Smooth muscle cell (in vitro differentiated cells): Measurements from ENCODE around the gene MAGEB10. TPM values are rescaled to one million over a fixed set of nuclear protein-coding genes. Genes with fewer than 3 reads are reported as not detected.

ENCODE experiments used
- DNase-seq: peaks from one replicate; lab custom pipeline; 2025; ENCODE audit not compliant: unreplicated experiment; lab: John Stamatoyannopoulos, UW
- H2AFZ ChIP-seq: fragments of 200-600 bp; sonication (generic); 2 replicates; pipeline ENCODE4 v1.6.0; 2016; ENCODE audit warnings: antibody characterized with exemption, low read depth, mild to moderate bottlenecking
- H3F3A ChIP-seq: fragments of 200-600 bp; sonication (generic); 2 replicates; pipeline ENCODE4 v1.6.0; 2017; ENCODE audit warnings: antibody characterized with exemption, low read depth
- H3K27ac ChIP-seq: fragments of 200-600 bp; sonication (generic); 2 replicates; pipeline ENCODE4 v1.5.1; 2016; ENCODE audit warnings: low read depth, mild to moderate bottlenecking
- H3K27me3 ChIP-seq: fragments of 200-600 bp; sonication (generic); 2 replicates; pipeline ENCODE4 v1.6.1; 2016; ENCODE audit warnings: low read depth, mild to moderate bottlenecking
- H3K36me3 ChIP-seq: fragments of 200-600 bp; sonication (generic); 2 replicates; pipeline ENCODE4 v1.5.1; 2016; ENCODE audit warnings: low read depth
- H3K4me1 ChIP-seq: fragments of 200-600 bp; sonication (generic); 2 replicates; pipeline ENCODE4 v1.5.1; 2016; ENCODE audit warnings: low read depth
- H3K4me2 ChIP-seq: fragments of 200-600 bp; sonication (generic); 2 replicates; pipeline ENCODE4 v1.6.0; 2016; ENCODE audit warnings: mild to moderate bottlenecking
- H3K4me3 ChIP-seq: fragments of 200-600 bp; sonication (generic); 2 replicates; pipeline ENCODE4 v1.5.1; 2016; ENCODE audit warnings: mild to moderate bottlenecking
- H3K79me2 ChIP-seq: fragments of 200-600 bp; sonication (generic); 2 replicates; pipeline ENCODE4 v1.6.0; 2016; ENCODE audit warnings: low read depth, mild to moderate bottlenecking
- H3K9ac ChIP-seq: fragments of 200-600 bp; sonication (generic); 2 replicates; pipeline ENCODE4 v1.6.0; 2016; ENCODE audit warnings: low read depth
- H3K9me3 ChIP-seq: fragments of 200-600 bp; sonication (generic); replicated peaks from 2 replicates; pipeline ENCODE4 v1.5.1; 2016; ENCODE audit warnings: low read depth
- H4K20me1 ChIP-seq: fragments of 200-600 bp; sonication (generic); 2 replicates; pipeline ENCODE4 v1.6.0; 2016; ENCODE audit warnings: low read depth
- CTCF ChIP-seq: fragments of 200-600 bp; sonication (generic); IDR thresholded peaks from 2 replicates; pipeline ENCODE4 v1.5.1; 2017; ENCODE audit warnings: borderline replicate concordance, mild to moderate bottlenecking, antibody characterized with exemption; ENCODE audit not compliant: insufficient read depth, poor library complexity, severe bottlenecking
- WGBS: methylation state at CpG from one replicate; pipeline ENCODE4 v1.1.7; 2016; ENCODE audit warnings: low lambda C conversion rate; 5-methylcytosine and 5-hydroxymethylcytosine counted together
- polyA plus RNA-seq: library from polyadenylated mRNA; unstranded; fragments of >200 nt; fragmentation: Nextera tagmentation; extraction: Ambion mirVana; gene quantifications from 2 replicates; pipeline ENCODE4 v1.2.1, GENCODE V29; 2016
- total RNA-seq: library from RNA; depleted of rRNA; stranded (reverse); fragments of >200 nt; gene quantifications from 2 replicates; pipeline ENCODE4 v1.2.3, GENCODE V29; 2014

The MAGEB10 gene
- not detected in 2 replicates for total RNA-seq
- polyA plus RNA-seq, result not detected in 2 replicates

GRCh38 chrX:27807690-27808089 lies at the start of gene MAGEB10:
Gene MAGEB10 (plus strand): TSS chrX:27807990. CDS start chrX:27821307, 13,317 bp downstream.
- Histone ChIP-seq H3K4me2 (no peak within 1 kb of the TSS), H3K4me3 (no peak within 1 kb of the TSS), H3K27ac (no peak within 1 kb of the TSS), H3K36me3 (no peaks in the 10 kb centered on the region), H3K9ac (no peak within 1 kb of the TSS), H4K20me1 (no peaks in the 10 kb centered on the region), H3K79me2 (no peaks in the 10 kb centered on the region), H3F3A (no peaks in the 10 kb centered on the region), H3K27me3 (no peaks in the 10 kb centered on the region), H3K4me1 (no peaks in the 10 kb centered on the region), H2AFZ (no peak within 1 kb of the TSS), H3K9me3 (no peaks in the 10 kb centered on the region)
- TF ChIP-seq CTCF, result no peak
- 91% methylated on average over 17 of the region's 17 CpGs for WGBS
- DNase-seq, result no peak

- H4K20me1 ChIP-seq, result no peaks in the 10 kb centered on the region
- TF ChIP-seq CTCF, result no peak
- no peaks in the 10 kb centered on the region for H3F3A ChIP-seq
- no peaks in the 10 kb centered on the region for H3K79me2 ChIP-seq
- H2AFZ ChIP-seq, result no peak overlapping the region
- H3K9me3 ChIP-seq, result no peaks in the 10 kb centered on the region
- no peak overlapping the region for H3K9ac ChIP-seq
- H3K27me3 ChIP-seq, result no peaks in the 10 kb centered on the region
- no peaks in the 10 kb centered on the region for H3K36me3 ChIP-seq
- no peak overlapping the region for H3K27ac ChIP-seq
- 87% methylated on average over 12 of the region's 12 CpGs for WGBS
- no peak overlapping the region for H3K4me2 ChIP-seq
- DNase-seq, result no peak
- H3K4me1 ChIP-seq, result no peaks in the 10 kb centered on the region
- H3K4me3 ChIP-seq, result no peak overlapping the region
These were observed 42.1 kb upstream of the MAGEB10 start for GRCh38 chrX:27765718-27766117.

- Histone ChIP-seq H3K4me1 (no peaks in the 10 kb centered on the region), H3K4me2 (no peak overlapping the region), H3K4me3 (no peak overlapping the region), H2AFZ (no peak overlapping the region), H3F3A (no peaks in the 10 kb centered on the region), H3K36me3 (no peaks in the 10 kb centered on the region), H3K27ac (no peak overlapping the region), H4K20me1 (no peaks in the 10 kb centered on the region), H3K9ac (no peak overlapping the region), H3K27me3 (no peaks in the 10 kb centered on the region), H3K79me2 (no peaks in the 10 kb centered on the region), H3K9me3 (no peaks in the 10 kb centered on the region)
- DNase-seq, result no peak
- TF ChIP-seq CTCF, result no peak
These were observed 40.4 kb upstream of the MAGEB10 start for GRCh38 chrX:27767387-27767786.

GRCh38 chrX:27775984-27776383 lies 31.8 kb upstream of the MAGEB10 start:
- no peaks in the 10 kb centered on the region for H4K20me1 ChIP-seq
- H3K79me2 ChIP-seq, result no peaks in the 10 kb centered on the region
- H2AFZ ChIP-seq, result no peak overlapping the region
- no peaks in the 10 kb centered on the region for H3K36me3 ChIP-seq
- H3F3A ChIP-seq, result no peaks in the 10 kb centered on the region
- H3K4me3 ChIP-seq, result no peak overlapping the region
- no peak for TF ChIP-seq CTCF
- no peak overlapping the region for H3K4me2 ChIP-seq
- DNase-seq, result no peak
- no peak overlapping the region for H3K27ac ChIP-seq
- 63% methylated on average over 2 of the region's 2 CpGs for WGBS
- no peak overlapping the region for H3K9ac ChIP-seq
- H3K9me3 ChIP-seq, result no peaks in the 10 kb centered on the region
- no peaks in the 10 kb centered on the region for H3K27me3 ChIP-seq
- no peaks in the 10 kb centered on the region for H3K4me1 ChIP-seq
